ENCODE measurements around the gene RBM45. TPM values are rescaled to one million over a fixed set of nuclear protein-coding genes. Genes with fewer than 3 reads are reported as not detected.

The RBM45 gene
- polyA plus RNA-seq, 2 of the 4 experiments (the other 2 are of a cell fraction): 15.2 to 20.9 TPM

DNA sequence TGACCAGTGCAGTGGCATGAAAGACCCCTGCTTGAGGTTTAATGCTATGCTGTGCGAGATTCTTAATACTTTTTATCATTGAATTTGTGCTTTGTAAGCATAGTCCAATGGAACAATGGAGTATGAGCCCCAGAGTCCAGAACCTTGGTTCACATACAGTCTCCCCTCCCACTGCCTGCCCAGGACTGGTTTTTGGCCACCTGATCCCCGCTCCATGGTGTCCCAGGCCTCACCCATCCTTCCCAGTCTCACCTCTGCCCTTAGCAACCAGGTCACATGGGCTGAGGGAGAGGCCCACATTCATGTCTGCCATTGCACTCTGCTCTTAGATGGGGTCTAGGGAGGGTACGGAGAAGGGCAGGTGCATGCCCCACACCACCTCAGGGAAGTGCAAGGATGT lies 45.9 kb upstream of the RBM45 start:
- no peak overlapping the region for H3K4me2 ChIP-seq
- WGBS (ENCODE audit: missing lambda C conversion rate): 85% methylated on average over 3 of the region's 3 CpGs
- no peak overlapping the region for H3K4me3 ChIP-seq
- POLR2A ChIA-PET: no interaction called here
- no peak for ATAC-seq
- CTCF ChIA-PET: interaction anchor here (1.4 kb wide), 1 partner anchor 166 kb away, joined by 3 read pairs; no protein-coding TSS in a partner anchor
- no peaks in the 10 kb centered on the region for H3K9me3 ChIP-seq
- peak overlapping the region in 1 of 2 experiments; percentile 50; a peak in 2 of 6 replicates for H3K27ac ChIP-seq
- no peak for FAIRE-seq
- TF ChIP-seq SREBF2 (IDR thresholded peaks at IDR 0.05) (no peak), RNF2 (IDR thresholded peaks at IDR 0.05; ENCODE audit: borderline replicate concordance, low read depth) (no peak), HOXB5 (CRISPR knock-in tag; IDR thresholded peaks at IDR 0.05) (no peak), JUN (IDR thresholded peaks at IDR 0.05) (no peak), FOSB (CRISPR knock-in tag; IDR thresholded peaks at IDR 0.05) (no peak), EHMT2 (IDR thresholded peaks at IDR 0.05; ENCODE audit: low read depth) (no peak), NPAS2 (CRISPR knock-in tag; IDR thresholded peaks at IDR 0.05; ENCODE audit: borderline replicate concordance) (no peak), BHLHE40 (IDR thresholded peaks at IDR 0.05; ENCODE audit: low read depth, low read length) (no peak)
- TF ChIP-seq, protein P1, sequence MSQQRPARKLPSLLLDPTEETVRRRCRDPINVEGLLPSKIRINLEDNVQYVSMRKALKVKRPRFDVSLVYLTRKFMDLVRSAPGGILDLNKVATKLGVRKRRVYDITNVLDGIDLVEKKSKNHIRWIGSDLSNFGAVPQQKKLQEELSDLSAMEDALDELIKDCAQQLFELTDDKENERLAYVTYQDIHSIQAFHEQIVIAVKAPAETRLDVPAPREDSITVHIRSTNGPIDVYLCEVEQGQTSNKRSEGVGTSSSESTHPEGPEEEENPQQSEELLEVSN (IDR thresholded peaks at IDR 0.05; ENCODE audit: borderline replicate concordance, low read depth): no peak
- TF ChIP-seq, protein P2, sequence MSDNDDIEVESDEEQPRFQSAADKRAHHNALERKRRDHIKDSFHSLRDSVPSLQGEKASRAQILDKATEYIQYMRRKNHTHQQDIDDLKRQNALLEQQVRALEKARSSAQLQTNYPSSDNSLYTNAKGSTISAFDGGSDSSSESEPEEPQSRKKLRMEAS (IDR thresholded peaks at IDR 0.05): no peak
- TF ChIP-seq, protein P3, sequence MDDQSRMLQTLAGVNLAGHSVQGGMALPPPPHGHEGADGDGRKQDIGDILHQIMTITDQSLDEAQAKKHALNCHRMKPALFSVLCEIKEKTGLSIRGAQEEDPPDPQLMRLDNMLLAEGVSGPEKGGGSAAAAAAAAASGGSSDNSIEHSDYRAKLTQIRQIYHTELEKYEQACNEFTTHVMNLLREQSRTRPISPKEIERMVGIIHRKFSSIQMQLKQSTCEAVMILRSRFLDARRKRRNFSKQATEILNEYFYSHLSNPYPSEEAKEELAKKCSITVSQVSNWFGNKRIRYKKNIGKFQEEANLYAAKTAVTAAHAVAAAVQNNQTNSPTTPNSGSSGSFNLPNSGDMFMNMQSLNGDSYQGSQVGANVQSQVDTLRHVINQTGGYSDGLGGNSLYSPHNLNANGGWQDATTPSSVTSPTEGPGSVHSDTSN (IDR thresholded peaks at IDR 0.05): no peak
- TF ChIP-seq, protein P4, sequence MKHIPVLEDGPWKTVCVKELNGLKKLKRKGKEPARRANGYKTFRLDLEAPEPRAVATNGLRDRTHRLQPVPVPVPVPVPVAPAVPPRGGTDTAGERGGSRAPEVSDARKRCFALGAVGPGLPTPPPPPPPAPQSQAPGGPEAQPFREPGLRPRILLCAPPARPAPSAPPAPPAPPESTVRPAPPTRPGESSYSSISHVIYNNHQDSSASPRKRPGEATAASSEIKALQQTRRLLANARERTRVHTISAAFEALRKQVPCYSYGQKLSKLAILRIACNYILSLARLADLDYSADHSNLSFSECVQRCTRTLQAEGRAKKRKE (CRISPR knock-in tag; IDR thresholded peaks at IDR 0.05; ENCODE audit: low read depth): no peak
- TF ChIP-seq, protein P5, sequence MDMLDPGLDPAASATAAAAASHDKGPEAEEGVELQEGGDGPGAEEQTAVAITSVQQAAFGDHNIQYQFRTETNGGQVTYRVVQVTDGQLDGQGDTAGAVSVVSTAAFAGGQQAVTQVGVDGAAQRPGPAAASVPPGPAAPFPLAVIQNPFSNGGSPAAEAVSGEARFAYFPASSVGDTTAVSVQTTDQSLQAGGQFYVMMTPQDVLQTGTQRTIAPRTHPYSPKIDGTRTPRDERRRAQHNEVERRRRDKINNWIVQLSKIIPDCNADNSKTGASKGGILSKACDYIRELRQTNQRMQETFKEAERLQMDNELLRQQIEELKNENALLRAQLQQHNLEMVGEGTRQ (IDR thresholded peaks at IDR 0.05): no peak
- no peak for DNase-seq (ENCODE audit: low read depth in 1 of 2, low spot score in 1 of 2)
- peaks cover 12% of the 10 kb centered on the region; the same call in 2 of the 3 replicates for H3K4me1 ChIP-seq

DNA sequence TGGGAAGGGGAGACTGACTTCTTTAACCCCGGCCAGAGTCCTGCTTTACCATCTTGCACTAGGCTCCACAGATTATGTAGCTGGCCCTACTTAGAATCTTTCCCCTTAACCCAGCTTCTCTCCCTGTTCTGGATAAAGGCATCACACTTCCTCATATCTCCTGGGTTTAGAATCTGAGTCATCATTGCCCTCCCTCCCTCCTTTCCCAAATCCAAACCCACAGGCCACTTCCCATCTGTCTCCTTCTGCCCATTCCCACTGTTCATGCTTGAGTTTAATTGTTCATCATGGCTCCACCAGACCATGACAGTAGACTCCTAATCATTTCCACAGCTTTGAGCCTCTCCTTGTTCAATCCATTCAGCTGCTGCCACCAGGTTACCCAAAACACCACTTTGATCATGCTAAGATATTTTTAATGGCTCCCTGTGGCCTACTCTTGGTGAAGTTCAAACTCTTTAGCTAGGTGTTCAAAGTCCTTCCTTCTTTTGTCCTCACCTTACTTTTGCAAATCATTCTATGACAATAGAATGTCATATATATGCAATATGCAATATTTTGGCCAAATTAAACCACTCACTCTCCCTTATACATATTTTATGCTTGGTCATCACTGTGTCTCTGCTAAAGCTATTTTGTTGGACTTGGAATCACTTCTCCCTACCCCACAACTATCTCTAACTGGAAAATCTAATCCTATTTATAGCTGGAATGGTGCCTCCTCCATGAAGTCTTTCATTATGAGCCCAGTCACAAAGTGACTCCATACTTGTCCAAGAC lies 45.2 kb upstream of the RBM45 start:
- DNase-seq (ENCODE audit: low read depth in 1 of 2, low spot score in 1 of 2): peak in 1 of 2 experiments; percentile 12
- ChIA-PET POLR2A (no interaction called here), CTCF (interaction anchor here (1.4 kb wide), 1 partner anchor 166 kb away, joined by 3 read pairs; no protein-coding TSS in a partner anchor)
- WGBS (ENCODE audit: missing lambda C conversion rate): 81% methylated on average over 1 of the region's 1 CpG
- Histone ChIP-seq H3K4me3 (no peak overlapping the region), H3K27ac (peak overlapping the region in 1 of 2 experiments; percentile 50; a peak in 2 of 6 replicates), H3K4me1 (peaks cover 19% of the 10 kb centered on the region; the same call in 2 of the 3 replicates), H3K4me2 (no peak overlapping the region), H3K9me3 (no peaks in the 10 kb centered on the region)
- FAIRE-seq: no peak
- 0 out of 6 replicates have a peak, but pooled peaks of 1 of the 2 experiments have one; percentile 13 for ATAC-seq
- no peak for TF ChIP-seq MAZ (IDR thresholded peaks at IDR 0.05; ENCODE audit: borderline replicate concordance, low read depth, low read length)
- TF ChIP-seq FOSL2 (IDR thresholded peaks at IDR 0.05): no peak
- no peak for TF ChIP-seq FOSL2 (CRISPR knock-in tag; IDR thresholded peaks at IDR 0.05)
- TF ChIP-seq, protein P6, sequence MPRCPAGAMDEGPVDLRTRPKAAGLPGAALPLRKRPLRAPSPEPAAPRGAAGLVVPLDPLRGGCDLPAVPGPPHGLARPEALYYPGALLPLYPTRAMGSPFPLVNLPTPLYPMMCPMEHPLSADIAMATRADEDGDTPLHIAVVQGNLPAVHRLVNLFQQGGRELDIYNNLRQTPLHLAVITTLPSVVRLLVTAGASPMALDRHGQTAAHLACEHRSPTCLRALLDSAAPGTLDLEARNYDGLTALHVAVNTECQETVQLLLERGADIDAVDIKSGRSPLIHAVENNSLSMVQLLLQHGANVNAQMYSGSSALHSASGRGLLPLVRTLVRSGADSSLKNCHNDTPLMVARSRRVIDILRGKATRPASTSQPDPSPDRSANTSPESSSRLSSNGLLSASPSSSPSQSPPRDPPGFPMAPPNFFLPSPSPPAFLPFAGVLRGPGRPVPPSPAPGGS (IDR thresholded peaks at IDR 0.05): no peak
- no peak for TF ChIP-seq CHD2 (IDR thresholded peaks at IDR 0.05; ENCODE audit: low read length, partially characterized antibody)
- no peak for TF ChIP-seq BHLHE40 (IDR thresholded peaks at IDR 0.05; ENCODE audit: low read depth, low read length)
- no peak for TF ChIP-seq ZFP36 (IDR thresholded peaks at IDR 0.05; ENCODE audit: borderline replicate concordance, partially characterized antibody)
- TF ChIP-seq RARB (CRISPR knock-in tag; IDR thresholded peaks at IDR 0.05): no peak
